CD4-positive, alpha-beta T cell treated with Interleukin-12 subunit alpha and Interleukin-12 subunit beta, for 1 hour (primary cell): ENCODE results near the gene PHEX.

ENCODE experiments used
- DNase-seq: peaks from one replicate; pipeline ENCODE4 v3.0.0-alpha.2; 2020

The PHEX gene

DNA sequence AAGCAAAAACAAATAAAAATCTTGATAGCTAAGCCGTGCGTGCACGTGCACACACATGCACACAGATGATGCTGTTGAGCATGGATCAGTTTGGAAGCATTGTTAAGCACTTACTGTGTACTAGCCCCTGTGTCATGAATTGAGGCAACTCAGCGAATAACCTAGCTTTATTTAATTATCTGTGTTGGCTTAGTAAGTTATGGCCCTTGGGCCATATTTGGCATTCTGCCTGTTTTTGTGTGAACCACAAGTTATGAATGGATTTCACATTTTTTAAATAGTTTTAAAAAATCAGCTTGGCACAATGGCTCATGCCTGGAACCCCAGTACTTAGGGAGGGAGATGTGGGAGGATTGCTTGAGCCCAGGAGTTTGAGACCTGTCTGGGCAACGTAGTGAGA lies 126.9 kb downstream of the PHEX start:
- no peak for DNase-seq

GRCh38 chrX:22163326-22163725 lies 131.2 kb downstream of the PHEX start:
- no peak for DNase-seq

- no peak for DNase-seq
Observed at GRCh38 chrX:22164770-22165388, 132.8 kb downstream of the PHEX start.

- no peak for DNase-seq
Observed at GRCh38 chrX:22165732-22166457, 133.8 kb downstream of the PHEX start.

DNA sequence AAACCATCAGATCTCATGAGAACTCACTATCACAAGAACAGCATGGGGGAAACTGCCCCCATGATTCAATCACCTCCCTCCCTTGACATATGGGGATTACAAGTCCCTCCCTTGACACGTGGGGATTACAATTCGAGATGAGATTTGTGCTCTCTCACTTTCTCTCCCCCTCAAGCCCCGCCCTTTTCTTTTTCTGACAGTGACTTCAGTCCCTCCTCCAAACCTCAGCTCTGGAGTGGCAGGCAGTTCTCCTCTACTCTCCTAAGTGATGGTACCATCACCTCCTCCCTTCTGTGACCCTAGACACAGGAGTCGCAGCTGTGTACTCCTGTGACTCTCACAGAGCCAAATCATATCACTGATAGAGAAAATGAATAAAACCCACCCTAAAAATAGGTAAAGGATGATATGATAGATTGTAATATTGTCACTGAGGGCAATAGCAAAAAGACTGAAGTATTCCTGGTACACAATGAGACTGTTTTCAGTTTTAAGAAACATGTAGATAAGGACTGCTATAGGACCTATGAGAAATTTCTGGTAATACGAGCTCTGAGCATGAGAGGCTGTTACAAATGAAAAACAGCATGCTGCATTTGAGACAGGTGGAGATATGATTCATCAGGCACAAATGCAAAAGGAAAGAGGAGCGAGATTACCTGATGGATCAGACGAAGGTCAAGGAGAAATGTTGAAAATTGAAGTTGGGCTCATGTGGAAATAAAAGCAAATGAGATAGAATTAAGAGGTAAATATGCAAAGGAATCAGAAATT lies 139.3 kb downstream of the PHEX start:
- no peak for DNase-seq

DNA sequence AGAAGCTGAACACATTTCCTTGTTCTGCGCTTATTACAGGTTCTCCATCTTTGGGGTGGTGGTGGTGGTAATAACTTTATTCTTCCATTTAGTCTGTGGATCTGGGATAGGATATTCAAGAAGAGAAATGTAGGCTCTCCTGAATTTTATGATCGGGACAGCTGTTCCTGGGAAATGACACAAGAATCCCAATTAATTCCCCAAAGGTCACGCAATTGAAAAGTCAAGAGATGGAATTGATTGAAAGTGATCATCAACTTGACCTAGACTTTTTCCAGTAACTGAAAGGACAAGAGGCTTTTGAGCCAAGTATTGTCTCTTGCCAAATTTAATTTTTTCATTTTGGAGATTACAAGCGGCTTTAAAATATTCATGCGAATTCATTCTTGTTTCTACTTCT lies 141.8 kb downstream of the PHEX start:
- DNase-seq = no peak

- no peak for DNase-seq
Observed at GRCh38 chrX:22177950-22178515, 145.9 kb downstream of the PHEX start.

- DNase-seq = no peak
Observed at GRCh38 chrX:22184096-22184495, 152.0 kb downstream of the PHEX start.

- no peak for DNase-seq
Observed at GRCh38 chrX:22186165-22186564, 154.0 kb downstream of the PHEX start.

GRCh38 chrX:22192419-22193060 lies 160.4 kb downstream of the PHEX start:
- peak; percentile 42 for DNase-seq

DNA sequence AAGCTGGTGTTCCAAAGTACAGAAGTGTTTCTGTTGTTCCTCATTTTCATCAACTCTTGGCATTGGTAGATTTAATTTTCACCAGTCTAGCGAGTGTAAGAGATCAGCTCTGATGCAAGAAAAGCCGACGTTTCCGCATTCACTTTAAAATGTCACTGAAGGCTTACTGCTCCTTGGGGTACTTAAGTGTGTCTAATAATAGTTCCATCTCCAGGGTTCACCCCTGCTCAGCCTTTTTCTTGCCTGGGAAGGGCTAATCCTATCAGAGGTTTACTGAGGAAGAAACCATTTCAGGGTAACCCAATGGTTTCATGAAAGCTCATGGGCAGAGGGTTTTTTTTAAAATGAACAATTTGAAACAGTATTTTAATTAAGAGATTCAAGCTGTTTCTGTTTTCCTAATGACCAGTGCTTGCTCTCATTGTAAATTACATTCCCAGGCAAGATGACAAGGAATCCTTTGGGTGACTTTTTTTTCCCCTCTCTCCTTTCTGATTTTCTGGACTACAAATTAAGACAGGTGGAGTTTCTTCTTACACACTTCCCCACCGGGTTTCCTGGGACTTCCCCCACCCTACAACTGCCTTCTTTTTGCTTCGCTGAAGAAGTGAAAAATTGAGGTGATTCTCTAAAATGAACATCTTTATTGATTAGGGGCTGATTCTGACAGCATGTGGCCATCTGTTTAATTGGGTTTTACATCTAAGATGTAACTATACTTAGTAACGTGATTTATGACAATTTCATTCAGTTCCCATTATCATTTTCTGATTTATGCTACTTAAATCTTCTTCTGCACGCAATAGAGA lies 161.9 kb downstream of the PHEX start:
- DNase-seq = no peak

DNA sequence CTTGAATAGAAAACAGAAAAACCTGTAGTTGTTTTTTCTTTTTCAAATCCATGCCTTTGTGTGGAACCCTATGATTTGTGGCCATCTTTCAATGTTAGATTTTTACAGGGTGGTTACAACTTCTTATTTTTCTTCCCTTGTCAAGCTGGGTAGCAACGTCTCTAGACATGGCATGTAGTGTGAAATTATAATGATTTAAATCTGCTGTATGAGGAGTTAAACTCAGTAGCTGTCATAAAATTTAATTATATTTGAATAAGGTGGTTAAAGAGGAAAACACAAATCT lies 162.5 kb downstream of the PHEX start:
- DNase-seq = no peak

DNA sequence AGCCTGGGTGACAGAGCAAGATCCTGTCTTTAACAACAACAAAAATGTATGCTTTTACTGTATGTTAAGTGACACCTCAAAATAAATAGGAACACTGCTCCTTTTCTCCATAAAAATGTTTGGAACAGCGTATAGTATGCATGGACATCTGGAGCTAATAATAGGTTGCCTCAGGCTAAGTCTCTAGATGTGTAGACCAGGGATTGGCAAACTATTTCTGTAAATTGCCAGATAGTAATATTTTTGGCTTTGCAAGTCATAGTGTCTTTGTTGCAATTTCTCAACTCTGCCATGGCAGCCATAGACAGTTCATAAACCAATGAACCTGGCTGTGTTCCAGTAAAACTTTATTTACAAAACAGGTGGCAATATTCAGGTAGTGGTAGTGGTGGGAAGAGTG lies 164.0 kb downstream of the PHEX start:
- DNase-seq = no peak

- no peak for DNase-seq
Observed at GRCh38 chrX:22202251-22202650, 170.1 kb downstream of the PHEX start.

DNA sequence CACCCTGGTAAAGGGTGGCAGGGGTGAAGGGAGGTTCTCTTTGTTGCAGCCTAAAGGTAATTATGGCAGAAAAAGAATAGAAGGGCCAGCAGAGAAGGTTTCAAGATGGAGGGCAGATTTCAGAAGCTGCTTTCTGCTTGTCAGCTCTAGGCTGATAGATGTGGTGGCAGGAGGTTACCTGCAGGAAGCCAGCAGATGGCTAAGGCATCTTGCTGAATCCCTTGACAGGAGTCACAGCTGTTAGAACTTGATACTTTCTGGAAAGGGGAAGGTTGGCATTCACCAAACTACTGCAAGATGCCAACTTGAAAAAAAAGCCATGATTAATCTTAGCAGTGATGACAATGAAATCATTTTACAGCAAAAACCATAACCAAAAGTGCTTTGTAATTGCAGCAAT lies 171.1 kb downstream of the PHEX start:
- DNase-seq = no peak

GRCh38 chrX:22206781-22207180 lies 174.7 kb downstream of the PHEX start:
- no peak for DNase-seq

DNA sequence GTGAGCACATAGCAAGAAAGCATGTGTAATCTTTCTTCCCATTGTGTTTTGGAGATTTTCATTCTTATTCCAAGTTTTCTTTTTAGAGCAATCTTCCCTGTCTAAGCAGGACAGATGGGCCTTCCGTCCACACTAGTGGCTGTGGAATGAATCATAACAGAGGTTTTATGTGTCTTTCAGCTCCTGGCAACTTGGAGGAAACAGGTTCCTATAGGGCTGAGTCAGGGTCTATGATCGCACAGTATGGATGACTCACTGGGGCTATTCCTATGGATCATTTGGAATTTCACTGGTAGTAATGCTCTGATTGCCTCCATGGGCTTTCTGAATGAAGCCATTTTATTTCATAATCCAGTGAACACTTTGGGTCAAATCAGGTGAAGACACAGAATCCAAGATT lies 188.8 kb downstream of the PHEX start:
- DNase-seq = no peak

DNA sequence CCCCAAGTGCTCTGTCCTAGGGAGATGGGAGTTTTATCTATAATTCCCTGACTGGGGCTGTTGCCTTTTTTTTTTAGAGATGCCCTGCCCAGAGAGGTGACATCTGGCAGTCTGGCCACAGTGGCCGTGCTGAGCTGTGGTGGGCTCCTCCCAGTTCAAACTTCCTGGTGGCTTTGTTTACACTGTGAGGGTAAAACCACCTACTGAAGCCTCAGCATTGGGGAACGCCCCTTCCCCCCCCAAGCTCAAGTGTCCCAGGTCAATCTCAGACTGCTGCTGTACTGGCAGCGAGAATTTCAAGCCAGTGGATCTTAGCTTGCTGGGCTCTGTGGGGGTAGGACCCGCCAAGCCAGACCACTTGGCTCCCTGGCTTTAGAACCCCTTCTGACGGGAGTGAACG lies 202.3 kb downstream of the PHEX start:
- no peak for DNase-seq

DNA sequence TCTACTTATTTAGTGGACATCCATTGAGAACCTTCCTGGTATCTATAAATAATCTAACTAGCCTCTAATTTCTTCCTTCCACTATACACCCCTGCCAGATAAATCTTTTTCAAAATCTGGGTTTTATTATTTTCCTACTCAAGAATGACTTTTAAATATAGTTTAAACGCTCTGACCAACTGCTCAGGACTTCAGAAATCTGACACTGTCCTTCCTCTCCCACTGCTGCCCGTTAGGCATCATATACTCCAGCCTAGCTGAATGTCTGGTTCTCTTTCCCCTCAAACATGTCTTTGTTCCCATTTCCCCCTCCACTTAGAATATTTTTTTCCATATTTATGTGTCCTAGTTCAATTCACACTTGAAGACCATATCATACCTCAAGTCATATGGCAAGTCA lies 205.4 kb downstream of the PHEX start:
- DNase-seq = no peak

DNA sequence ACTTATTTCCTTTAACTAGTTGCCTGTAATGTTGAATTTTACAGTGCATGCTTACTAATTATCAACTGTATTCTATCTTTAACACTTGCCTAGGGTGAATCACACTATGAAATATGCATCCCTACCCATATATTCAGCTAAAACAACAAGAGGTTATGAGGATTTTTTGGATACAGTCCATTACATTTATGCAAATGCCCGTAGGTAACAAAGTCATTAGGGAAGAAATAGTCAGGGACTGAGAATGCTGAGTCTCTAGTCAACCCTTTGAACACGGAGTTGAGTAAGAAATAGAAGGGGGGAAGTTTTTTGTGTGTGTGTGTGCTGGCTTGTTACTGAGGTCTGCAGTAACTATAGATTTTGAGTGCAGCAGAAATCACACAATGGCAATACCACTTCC lies 214.5 kb downstream of the PHEX start:
- DNase-seq = no peak

- no peak for DNase-seq
Observed at GRCh38 chrX:22247169-22247568, 215.0 kb downstream of the PHEX start.

- no peak for DNase-seq
Observed at GRCh38 chrX:22248401-22248800, 216.3 kb downstream of the PHEX start.

GRCh38 chrX:22249371-22249770 lies 217.2 kb downstream of the PHEX start:
- no peak for DNase-seq
